ENCODE results near the gene MTCL1.

GRCh38 chr18:8816220-8816619 is 110.9 kb downstream of the MTCL1 start:
- TF ChIP-seq CTCF (IDR thresholded peaks at IDR 0.05) (no peak), EP300 (IDR thresholded peaks at IDR 0.05; ENCODE audit: low read depth) (no peak), POLR2AphosphoS5 (IDR thresholded peaks at IDR 0.05) (no peak)
